T-helper 2 cell treated with Interferon-gamma antibody and Interleukin-4, amounts not matched to agents 100 ng/mL and 5 ng/mL, for 36 hours (primary cell): ENCODE measurements around the gene GABRR1. TPM values are rescaled to one million over a fixed set of nuclear protein-coding genes. Genes with fewer than 3 reads are reported as not detected.
"Not testable (repeated sequence)": the region's sequence is repeated elsewhere in the genome, so short reads cannot be mapped to it uniquely, and the experiment has no call there.

Experiments
- intact Hi-C: fragments of 100-400 bp; cut with micrococcal nuclease; formaldehyde crosslinking; loops from one replicate; pipeline ENCODE4 v1.15.1; 2023
- total RNA-seq: library from RNA; stranded (reverse); gene quantifications from 2 replicates; pipeline ENCODE4 v1.2.3, GENCODE V29; 2022

The GABRR1 gene
- total RNA-seq, 1 donor from 2014 or later = not detected

DNA sequence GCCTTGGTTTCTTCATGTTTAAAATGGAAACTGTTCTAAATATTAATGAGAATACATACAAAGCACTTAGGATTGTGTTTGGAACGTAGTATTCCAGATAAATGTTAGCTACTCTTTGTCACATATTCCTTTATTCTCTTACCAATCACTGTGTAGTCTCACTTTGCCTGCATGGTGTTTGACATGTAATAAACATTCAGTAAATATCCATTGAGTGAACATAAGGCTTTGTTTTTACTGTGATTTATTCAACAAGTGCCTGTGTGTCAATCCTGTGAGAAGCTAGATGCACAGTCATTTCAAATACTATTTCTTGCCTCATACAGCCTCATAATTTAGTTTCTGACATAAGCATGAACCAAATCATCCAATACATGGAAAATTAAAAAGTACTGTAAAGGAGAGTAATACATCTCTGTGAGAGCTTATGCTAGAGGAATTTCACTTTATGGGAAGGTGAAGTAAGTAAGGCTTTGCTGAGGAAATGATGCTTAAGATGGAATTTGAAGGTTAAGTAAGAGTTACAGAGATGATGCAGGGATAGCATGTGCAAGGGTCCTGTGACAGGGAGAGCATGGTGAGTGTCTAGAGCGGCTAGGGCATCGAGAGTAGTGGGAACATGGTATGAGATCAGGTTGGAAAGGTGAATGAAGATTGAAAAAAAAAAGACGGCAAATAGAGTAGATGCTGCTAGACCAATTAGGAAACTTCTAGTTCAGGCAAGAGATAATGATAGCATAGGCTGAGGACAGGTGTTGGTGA is 56.6 kb downstream of the GABRR1 start:
- intact Hi-C loops = no loop called here

DNA sequence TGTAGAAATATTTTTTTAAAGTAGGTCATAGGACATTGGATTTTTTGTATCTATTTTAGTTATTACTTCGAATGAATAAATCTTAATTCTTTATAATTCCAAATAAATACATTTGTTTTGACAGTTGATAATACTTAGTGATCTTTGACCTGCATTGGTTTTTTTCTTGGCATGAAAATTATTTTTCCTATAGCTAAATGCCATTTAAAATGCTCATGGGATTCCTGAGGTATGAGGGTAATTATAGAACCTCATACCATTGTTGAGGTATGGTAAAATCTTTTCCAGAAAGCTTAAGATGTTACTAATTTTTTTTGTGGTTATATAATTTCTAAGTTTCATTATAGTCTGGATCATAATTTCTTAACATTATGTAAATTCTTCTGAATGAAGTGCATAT is 63.0 kb downstream of the GABRR1 start:
- intact Hi-C loops = no loop called here

DNA sequence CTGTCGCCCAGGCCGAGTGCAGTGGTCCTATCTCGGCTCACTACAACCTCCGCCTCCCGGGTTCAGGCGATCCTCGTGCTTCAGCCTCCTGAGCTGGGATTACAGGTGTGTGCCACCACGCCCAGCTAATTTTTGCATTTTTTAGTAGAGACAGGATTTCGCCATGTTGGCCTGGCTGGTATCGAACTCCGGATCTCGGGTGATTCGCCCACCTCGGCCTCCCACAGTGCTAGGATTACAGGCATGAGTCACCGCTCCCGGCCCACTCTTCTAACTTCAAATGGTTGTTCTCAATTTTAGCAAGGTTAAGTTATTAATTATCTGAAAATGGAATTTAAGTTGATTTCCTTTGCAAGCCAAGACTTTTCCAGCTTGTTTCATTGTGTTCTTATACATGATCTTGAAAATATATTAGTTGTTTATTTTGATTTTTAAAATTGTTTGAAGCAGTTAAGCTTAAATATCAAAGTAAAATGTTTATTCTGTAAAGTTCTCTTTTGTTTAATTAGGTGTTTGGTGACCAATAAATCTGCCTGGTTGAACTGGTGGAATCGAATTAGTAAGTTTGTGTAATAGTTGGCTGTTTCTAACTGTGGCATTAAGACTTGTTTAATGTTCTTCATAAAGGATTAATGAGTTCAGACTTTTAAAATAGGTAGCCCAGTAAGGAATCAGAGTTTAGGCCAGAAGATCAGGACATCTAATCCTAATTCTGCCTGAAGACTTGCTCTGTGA is 69.0 kb downstream of the GABRR1 start:
- intact Hi-C loops = loop anchor here (5.0 kb wide), 2 partner anchors 204 to 224 kb away; partner anchors contain the start of gene UBE2J1

DNA sequence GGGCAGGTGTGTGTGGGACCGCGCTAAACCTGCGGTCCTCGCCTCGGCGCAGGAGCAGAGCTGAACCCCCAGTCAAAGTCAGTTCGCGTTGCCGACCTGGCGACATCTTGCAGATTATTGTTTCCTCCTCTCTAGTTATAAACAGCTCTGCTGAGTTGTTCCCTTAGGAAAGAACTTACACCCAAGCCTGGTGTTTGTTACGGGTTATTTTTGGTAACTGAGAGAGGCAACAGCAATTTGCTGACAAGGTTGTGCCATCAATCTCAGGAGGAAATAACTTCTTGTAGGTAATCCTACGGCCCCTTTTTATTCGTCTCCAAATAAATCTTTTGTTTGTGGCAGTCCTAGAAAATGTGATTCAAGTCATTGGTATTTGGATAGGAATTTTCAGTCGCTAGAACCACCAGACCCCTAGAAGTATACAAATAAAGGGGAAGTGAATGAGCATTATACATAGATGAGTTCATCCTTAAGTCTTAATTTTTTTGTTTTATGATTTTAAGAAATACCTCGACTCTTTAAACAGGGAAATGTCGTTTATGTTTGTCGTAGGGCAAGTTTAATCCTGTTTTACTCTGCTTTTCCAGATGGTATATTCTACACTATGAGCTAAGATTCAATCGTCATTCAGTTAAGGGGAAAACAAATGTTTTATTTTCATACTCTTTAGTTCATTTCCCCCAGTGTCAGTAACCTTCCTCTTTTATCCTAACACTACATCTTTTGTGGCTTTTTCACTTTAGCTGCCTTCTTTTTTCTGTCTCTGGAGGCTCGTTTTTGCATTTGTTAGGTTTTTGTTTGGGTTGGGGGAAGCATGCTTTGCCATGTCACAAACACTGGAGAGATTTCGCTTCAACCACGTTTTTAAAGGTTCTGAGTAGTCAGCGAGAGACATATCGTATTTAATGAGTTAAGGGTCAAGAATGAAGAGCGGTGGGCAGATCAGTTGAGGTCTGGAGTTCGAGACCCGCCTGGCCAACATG is 70.1 kb downstream of the GABRR1 start:
- intact Hi-C loops = loop anchor here (1.0 to 5.0 kb wide), 5 partner anchors 67 to 1558 kb away; partner anchors contain the start of genes PNRC1, RARS2, RNGTT and UBE2J1

DNA sequence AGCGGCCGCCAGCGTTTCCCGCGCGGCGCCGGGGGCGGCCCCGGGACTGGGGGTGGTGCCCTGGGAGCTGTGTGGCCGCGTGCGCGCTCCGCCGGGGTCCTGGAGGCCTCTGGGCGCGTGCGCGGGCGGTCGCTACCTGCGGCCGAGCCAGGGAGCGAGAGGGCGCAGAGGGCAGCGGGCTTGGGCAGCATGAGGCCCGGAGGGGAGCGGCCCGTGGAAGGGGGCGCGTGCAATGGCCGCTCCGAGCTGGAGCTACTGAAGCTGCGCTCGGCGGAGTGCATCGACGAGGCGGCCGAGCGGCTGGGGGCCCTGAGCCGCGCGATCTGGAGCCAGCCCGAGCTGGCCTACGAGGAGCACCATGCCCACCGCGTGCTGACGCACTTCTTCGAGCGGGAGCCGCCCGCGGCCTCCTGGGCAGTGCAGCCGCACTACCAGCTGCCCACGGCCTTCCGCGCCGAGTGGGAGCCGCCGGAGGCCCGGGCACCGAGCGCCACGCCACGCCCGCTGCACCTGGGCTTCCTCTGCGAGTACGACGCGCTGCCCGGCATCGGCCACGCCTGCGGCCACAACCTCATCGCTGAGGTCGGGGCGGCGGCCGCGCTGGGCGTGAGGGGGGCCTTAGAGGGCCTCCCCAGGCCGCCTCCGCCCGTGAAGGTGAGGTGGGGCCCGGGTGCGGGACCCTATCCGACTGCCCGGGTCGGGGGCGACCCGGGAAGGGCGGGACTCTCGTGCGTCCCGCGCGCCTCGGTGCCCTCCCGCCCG is 71.0 kb downstream of the GABRR1 start, which contains the start of gene PM20D2:
PM20D2 (plus strand) TSS at position 100 of the 762 bp plus-strand sequence; CDS start at position 190, 90 bp downstream.
- intact Hi-C loops = loop anchor here (1.0 to 5.0 kb wide), 5 partner anchors 66 to 1557 kb away; partner anchors contain the start of genes PNRC1, RARS2, RNGTT and UBE2J1

DNA sequence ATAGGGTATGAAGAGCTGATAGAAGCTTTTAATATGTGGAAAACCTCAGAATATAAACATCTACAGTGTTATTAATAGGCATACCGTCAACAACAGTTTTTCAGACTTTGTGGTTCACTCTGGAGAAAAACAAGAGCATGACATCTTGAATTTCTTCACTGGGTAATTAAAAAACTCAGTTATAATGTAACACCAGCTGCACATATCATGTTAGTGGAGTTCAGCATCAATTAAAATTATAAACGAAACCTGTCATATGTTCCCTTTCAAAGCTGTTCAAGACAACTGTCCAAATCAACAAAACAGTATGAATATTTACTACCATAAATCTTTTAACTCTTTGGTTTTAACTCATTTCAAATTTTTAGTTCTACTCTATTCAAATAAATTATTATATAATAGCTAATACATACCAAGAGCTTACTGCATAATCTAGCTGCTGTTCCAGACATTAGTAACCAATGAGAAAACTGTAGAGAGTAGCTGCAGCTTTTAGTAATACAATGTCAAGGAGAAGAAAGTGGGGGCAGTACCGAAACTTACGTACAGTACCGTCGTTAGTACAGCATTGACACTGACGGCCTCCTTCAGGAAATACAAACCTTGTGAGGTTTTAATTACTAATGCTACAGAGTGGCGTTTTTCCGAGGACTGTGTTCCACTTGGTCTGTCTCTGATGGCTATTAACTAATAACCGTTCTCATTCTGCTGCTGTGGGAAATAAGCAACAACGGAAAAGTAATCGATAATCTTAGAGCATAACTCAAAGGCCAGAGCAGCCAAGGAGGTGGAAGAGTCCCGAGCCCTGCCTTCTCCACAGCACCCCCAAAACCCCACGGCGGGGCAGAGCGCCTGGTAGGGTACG is 71.8 kb downstream of the GABRR1 start:
- intact Hi-C loops = loop anchor here (5.0 kb wide), 2 partner anchors 207 to 227 kb away; partner anchors contain the start of gene UBE2J1

DNA sequence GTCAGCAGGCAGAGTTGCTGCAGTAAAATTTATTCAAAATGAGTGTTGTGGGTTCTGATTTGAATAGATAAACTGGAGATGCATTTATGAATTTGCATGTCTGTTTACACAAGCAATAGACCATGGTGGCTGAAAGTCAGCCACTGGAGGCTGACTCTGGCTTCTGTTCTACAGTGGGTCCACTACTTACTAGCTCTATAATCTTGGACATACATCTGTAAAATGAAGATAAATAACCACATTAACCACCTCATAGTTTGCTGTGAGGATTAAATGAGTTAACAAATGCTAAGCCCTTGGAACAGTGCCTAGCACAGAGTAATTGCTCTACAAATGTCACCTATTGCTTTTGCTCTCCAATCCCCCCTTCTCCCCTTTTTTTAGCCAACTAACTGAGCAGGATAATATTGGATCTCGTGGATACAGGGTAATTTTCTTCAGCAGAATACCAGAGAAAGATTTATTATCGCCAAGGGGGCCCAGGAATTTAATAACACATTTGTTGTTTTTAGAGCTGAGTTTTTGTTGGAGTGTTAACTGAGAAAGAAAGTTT is 72.7 kb downstream of the GABRR1 start:
- intact Hi-C loops = no loop called here

DNA sequence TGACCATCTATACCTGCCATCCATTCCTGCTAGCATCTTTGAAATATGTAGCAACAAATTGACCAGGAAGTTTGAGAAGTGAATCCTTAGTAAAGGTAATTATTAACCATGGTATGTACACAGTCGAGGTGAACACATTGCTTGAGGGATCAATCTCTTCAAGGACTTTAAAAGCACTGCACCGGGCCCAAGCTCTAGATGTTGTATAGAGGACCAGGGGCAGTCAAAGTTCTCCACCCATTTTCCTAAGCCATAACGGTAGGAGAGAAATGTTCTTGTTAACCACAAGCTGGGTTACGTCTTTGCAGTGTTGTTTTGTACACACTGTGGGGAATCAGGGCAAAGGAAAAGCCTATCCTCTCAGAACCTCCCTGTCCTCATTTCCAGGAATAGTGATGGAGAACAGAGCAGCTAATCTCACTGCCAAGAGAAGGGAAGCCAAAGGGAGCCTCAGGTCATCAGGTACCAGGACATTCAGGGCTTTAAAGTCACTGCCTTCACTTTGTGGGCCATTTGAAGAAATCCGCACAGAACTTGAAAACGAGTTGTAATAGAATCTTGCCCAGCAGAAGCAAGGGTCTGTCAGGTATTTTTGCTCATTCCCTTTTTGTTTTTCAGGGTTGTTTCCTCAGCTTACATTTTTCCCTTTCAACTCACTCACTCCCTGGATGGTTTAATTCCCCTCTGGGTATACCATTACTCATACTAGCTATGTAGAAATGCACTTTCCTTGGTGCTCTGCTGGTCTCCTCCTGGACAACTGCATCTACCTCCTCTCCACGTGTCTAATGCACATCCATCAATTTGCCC is 76.6 kb downstream of the GABRR1 start:
- intact Hi-C loops = no loop called here

DNA sequence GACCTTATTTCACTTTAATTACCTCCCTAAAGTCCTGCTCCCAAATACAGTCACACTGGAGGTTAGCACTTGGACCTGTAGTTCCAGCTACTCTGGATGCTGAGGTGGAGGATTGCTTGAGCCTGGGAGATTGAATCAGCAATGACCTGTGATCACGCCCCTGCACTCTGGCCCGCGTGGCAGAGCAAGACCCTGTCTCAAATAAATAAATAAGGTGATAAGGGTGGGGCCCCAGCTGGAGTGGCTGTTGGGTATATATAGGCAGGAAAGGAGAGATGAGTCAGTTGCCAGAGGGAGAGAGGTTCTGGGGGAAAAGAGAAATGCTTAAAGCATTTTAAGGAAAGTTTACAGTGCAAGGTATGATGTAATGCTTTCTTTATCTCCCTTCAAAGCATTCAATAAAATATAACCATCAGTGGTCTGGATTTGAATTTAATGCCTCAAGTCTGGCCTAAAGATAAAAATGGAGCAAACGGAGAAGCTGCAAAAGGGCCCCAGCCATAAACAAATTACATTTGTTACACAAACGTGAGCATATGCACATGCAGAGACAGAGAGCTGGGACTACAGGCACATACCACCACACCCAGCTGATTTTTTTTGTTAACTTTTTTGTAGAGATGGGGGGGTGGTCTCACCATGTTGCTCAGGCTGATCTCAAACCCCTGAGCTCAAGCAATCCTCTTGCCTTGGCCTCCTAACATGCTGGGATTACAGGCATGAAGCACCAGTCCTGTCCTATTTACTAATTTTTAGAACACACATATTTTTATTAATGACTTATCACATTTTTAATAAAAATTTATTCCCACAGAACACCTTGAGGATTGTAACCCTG is 77.4 kb downstream of the GABRR1 start:
- intact Hi-C loops = no loop called here

DNA sequence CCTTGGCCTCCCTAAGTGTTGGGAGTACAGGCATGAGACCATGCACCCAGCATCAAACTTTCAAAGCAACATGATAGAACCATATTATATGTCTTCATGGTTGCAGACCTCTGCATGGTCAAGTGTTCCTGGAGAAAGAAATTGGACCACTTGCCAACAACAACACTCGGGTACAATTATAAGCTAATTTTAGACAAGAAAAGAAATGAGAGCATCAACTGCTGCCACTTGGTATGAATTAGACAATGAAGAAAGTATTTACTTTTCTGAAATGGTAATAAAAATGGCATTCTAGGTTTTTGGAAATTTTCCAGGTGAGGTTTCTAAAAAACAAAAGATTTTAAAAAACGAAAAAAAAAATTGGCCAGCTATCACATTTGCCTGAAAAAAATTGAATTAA is 79.0 kb downstream of the GABRR1 start:
- intact Hi-C loops = loop anchor here (1.0 kb wide), 1 partner anchor 8 kb away; no protein-coding TSS in a partner anchor

DNA sequence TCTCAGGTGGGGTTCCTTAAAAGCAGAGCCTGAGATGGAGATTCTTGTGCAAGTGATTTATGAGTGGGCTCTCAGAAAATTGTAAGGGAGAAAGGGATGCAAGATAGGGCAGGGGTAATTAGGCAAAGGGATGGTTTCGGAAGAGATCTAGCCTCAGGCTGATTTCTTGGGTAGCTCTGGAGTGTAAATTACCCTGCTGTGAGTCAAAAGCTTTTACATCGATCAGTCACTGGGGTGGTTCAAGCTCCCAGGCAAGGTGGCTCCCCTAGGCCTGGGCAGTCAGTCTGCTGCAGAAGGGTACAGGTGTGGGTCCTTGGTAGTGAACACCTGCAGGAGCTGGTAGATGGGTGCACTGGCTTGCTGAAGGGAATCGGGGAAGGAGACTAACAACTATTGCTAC is 82.4 kb downstream of the GABRR1 start:
- intact Hi-C loops = no loop called here

DNA sequence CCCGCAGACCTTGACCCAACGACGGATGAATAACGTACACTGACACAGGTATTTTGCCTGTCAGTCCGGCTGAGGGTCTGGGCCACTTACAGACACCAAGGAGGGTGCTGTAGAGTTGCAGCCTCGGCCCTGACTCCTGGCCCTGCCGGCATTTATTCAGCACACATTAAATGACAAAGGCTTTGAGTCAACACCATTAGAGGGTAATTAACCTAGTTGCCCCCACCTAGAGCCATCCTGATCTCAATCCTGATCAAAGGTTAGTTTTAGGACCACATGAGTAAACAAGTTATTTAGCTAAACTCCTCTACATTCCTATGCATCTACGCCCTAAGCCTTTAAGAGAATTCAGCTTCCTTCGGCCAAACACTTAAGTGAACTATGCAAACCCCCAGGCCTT is 83.2 kb downstream of the GABRR1 start:
- intact Hi-C loops = no loop called here

DNA sequence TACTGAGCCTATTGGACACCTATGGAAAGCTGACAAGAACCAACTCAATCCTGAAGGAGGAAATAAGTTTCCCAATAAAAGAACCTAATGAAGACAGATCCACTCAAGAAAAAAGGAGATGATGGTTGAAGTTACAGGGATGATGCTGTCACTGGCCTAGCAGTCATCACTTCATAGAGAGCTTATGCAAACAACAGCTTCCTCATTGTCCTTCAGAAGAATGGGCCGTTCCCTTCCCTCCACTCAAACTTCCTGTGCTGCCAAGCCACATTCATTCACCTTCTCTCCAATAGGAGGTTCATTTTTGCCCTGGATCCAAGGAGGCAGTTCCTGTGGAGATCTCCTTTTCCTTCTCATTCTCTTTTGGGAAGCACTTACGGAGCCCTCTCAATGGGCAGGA is 85.1 kb downstream of the GABRR1 start:
- intact Hi-C loops = no loop called here

DNA sequence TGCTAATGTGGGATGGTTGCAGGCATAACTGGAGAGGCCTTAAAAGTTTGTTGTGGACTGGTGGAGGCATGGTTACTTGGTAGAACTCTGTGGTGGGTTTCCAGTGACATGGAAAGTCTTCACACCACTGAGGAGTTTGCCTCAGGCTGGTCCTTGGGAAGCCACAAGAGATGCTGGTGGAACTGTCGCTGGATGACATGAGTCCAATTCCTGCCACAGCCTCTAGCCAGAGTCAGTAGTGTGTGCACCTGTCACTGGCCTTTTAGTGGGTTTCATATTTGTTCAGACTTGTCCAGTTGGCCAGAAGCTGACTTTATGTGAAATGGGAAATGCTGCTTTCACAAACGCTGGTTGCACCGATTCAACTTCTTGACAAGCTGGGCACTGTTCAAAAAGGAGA is 85.6 kb downstream of the GABRR1 start:
- intact Hi-C loops = no loop called here

DNA sequence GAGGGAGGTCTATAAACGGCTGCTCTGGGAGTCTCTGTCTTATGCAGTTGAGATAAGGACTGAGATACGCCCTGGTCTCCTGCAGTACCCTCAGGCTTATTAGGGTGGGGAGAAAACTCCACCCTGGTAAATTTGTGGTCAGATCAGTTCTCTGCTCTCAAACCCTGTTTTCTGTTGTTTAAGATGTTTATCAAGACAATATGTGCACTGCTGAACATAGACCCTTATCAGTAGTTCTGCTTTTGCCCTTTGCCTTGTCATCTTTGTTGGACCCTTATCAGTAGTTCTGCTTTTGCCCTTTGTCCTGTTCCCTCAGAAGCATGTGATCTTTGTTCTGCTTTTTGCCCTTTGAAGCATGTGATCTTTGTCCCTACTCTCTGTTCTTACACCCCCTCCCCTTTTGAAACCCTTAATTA is 88.9 kb downstream of the GABRR1 start:
- intact Hi-C loops = not testable (repeated sequence)
